HG03469 (cell line): ENCODE data around the gene PIANP.
"Not testable (repeated sequence)": the region's sequence is repeated elsewhere in the genome, so short reads cannot be mapped to it uniquely, and the experiment has no call there.

Source experiments
- ATAC-seq: cut with Tn5 transposase; IDR thresholded peaks from one replicate; pipeline ENCODE4 v1.9.1; 2021; ENCODE audit warnings: mild to moderate bottlenecking, moderate library complexity, moderate number of reproducible peaks; ENCODE audit not compliant: unreplicated experiment

Gene PIANP

GRCh38 chr12:6708960-6709394 lies 8.4 kb upstream of the PIANP start:
- no peak for ATAC-seq

GRCh38 chr12:6708351-6708750 lies 7.7 kb upstream of the PIANP start:
- ATAC-seq: not testable (repeated sequence)

- no peak for ATAC-seq
These were observed 3.0 kb upstream of the PIANP start for GRCh38 chr12:6703631-6704030.

GRCh38 chr12:6701078-6701768 lies 608 bp upstream of the PIANP start:
- ATAC-seq: no peak

GRCh38 chr12:6699989-6700645 lies 498 bp downstream of the PIANP start:
- ATAC-seq: no peak

- no peak for ATAC-seq
These were observed 1.2 kb downstream of the PIANP start for GRCh38 chr12:6699259-6699988.

GRCh38 chr12:6698352-6699046 lies 2.1 kb downstream of the PIANP start:
- ATAC-seq: no peak

GRCh38 chr12:6697584-6698351 lies 2.8 kb downstream of the PIANP start:
- ATAC-seq: no peak

- ATAC-seq: no peak
These were observed 3.7 kb downstream of the PIANP start for GRCh38 chr12:6696690-6697583.

- ATAC-seq: no peak
These were observed 5.1 kb downstream of the PIANP start for GRCh38 chr12:6695313-6696045.

- ATAC-seq: no peak
These were observed 5.9 kb downstream of the PIANP start for GRCh38 chr12:6694701-6695100.

- ATAC-seq: no peak
These were observed 6.7 kb downstream of the PIANP start for GRCh38 chr12:6693832-6694355.

- ATAC-seq: no peak
These were observed 7.7 kb downstream of the PIANP start for GRCh38 chr12:6692888-6693287.

GRCh38 chr12:6691473-6691872 lies 9.1 kb downstream of the PIANP start:
- no peak for ATAC-seq

- peak; percentile 58 for ATAC-seq
These were observed 11.4 kb downstream of the PIANP start, which contains the start of gene ZNF384 for GRCh38 chr12:6688999-6689882. Gene ZNF384, minus strand, starts transcription at chr12:6689375. Its CDS starts 9,855 bp downstream, at chr12:6679520.

- no peak for ATAC-seq
These were observed 12.0 kb downstream of the PIANP start for GRCh38 chr12:6688543-6688998.

- no peak for ATAC-seq
These were observed 14.8 kb downstream of the PIANP start for GRCh38 chr12:6685814-6686213.
